Gastroesophageal sphincter (tissue), 4 donors: ENCODE results near the gene SMAD4. TPM values are rescaled to one million over a fixed set of nuclear protein-coding genes. Genes with fewer than 3 reads are reported as not detected.

Experiments
- ATAC-seq: fragments of 150-250 bp; one replicate; pipeline ENCODE4 v1.9.1; 2016; ENCODE audit warnings: mild to moderate bottlenecking, moderate library complexity
- H3K27ac ChIP-seq, 4 donors: fragments of 200-600 bp; sonication (generic) in 3 of 4; 1 replicate in 3 of 4; 2 replicates in 1 of 4; pipeline ENCODE4 v1.5.1; 2016 to 2019
- H3K27me3 ChIP-seq: fragments of 200-600 bp; sonication (generic); one replicate; pipeline ENCODE4 v1.5.1; 2019
- H3K36me3 ChIP-seq, 2 donors: fragments of 200-600 bp; sonication (generic); one replicate each; pipeline ENCODE4 v1.5.1; 2019; ENCODE audit warnings: control low read depth in 1 of 2
- H3K4me1 ChIP-seq, 3 donors: fragments of 200-600 bp; sonication (generic); 1 replicate in 2 of 3; 2 replicates in 1 of 3; pipeline ENCODE4 v1.5.1; 2016 to 2019; ENCODE audit warnings: control low read depth in 2 of 3
- H3K4me3 ChIP-seq, 2 donors: fragments of 200-600 bp; sonication (generic); one replicate each; pipeline ENCODE4 v1.5.1; 2019; ENCODE audit warnings: mild to moderate bottlenecking in 1 of 2, moderate library complexity in 1 of 2
- H3K9me3 ChIP-seq, 3 donors: fragments of 200-600 bp; sonication (generic); one replicate each; pipeline ENCODE4 v1.5.1; 2017 to 2019; ENCODE audit warnings: control low read depth in 2 of 3
- CTCF ChIP-seq, 4 experiments: fragments of 200-600 bp in 2 of 4; fragments of 450-650 bp in 2 of 4; sonication (generic) in 1 of 4; IDR thresholded peaks; one replicate each; pipeline ENCODE4 v1.5.1; 2017 to 2019; ENCODE audit warnings: antibody characterized with exemption in 4 of 4, mild to moderate bottlenecking in 2 of 4, moderate library complexity in 2 of 4
- EP300 ChIP-seq: sonication (generic); formaldehyde crosslinking; IDR thresholded peaks from one replicate; pipeline ENCODE4 v1.6.1; 2017; ENCODE audit warnings: antibody characterized with exemption, mild to moderate bottlenecking
- POLR2A ChIP-seq, 2 donors: fragments of 450-650 bp; IDR thresholded peaks; one replicate each; pipeline ENCODE4 v1.6.1; 2017; ENCODE audit warnings: antibody characterized with exemption in 2 of 2, mild to moderate bottlenecking in 2 of 2, moderate library complexity in 1 of 2
- POLR2AphosphoS5 ChIP-seq: sonication (generic); formaldehyde crosslinking; IDR thresholded peaks from one replicate; pipeline ENCODE4 v1.6.1; 2017; ENCODE audit warnings: antibody characterized with exemption
- WGBS, 2 donors: methylation state at CpG; one replicate each; pipeline ENCODE4 v1.1.5; 2018; ENCODE audit warnings: low coverage in 1 of 2; 5-methylcytosine and 5-hydroxymethylcytosine counted together
- total RNA-seq, 4 donors: library from RNA; depleted of rRNA; stranded (reverse); fragments of >200 nt; gene quantifications; one replicate each; pipeline ENCODE4 v1.1.0, GENCODE V29; 2016

SMAD4 gene
- total RNA-seq, 4 donors from 2014 or later: 132 to 170 (median 137) TPM

GRCh38 chr18:51006061-51006818, 23.8 kb upstream of the SMAD4 start:
- whole genome bisulfite sequencing, 2 donors: 71 to 82% methylated on average over 4 of the region's 5 CpGs
- H3K27ac ChIP-seq: no peak overlapping the region
- no peak overlapping the region for H3K4me3 ChIP-seq
- H3K36me3 ChIP-seq: no peaks in the 10 kb centered on the region
- no peaks in the 10 kb centered on the region for H3K27me3 ChIP-seq
- TF ChIP-seq CTCF (IDR thresholded peaks at IDR 0.05): no peak
- ATAC-seq: no peak
- H3K9me3 ChIP-seq: no peaks in the 10 kb centered on the region
- H3K4me1 ChIP-seq: no peaks in the 10 kb centered on the region

GRCh38 chr18:51006948-51007789, 22.8 kb upstream of the SMAD4 start:
- WGBS, 2 donors: 62 to 68% methylated on average over 6 to 9 of the region's 13 CpGs

GRCh38 chr18:51007790-51008139, 22.2 kb upstream of the SMAD4 start:
- 29 to 33% methylated on average over 1 of the region's 1 CpG for WGBS, 2 donors
- ATAC-seq: no peak
- Histone ChIP-seq H3K27me3 (no peaks in the 10 kb centered on the region), H3K4me1 (no peaks in the 10 kb centered on the region), H3K9me3 (no peaks in the 10 kb centered on the region), H3K27ac (no peak overlapping the region), H3K4me3 (no peak overlapping the region), H3K36me3 (no peaks in the 10 kb centered on the region)
- TF ChIP-seq EP300: no peak
- TF ChIP-seq POLR2AphosphoS5: no peak
- TF ChIP-seq POLR2A (IDR thresholded peaks at IDR 0.05): no peak
- no peak for TF ChIP-seq CTCF (IDR thresholded peaks at IDR 0.05)

More at GRCh38 chr18:51006948-51007789, 22.8 kb upstream of the SMAD4 start:
- no peaks in the 10 kb centered on the region for H3K4me1 ChIP-seq
- H3K27me3 ChIP-seq: no peaks in the 10 kb centered on the region
- no peaks in the 10 kb centered on the region for H3K36me3 ChIP-seq
- H3K9me3 ChIP-seq: no peaks in the 10 kb centered on the region
- no peak overlapping the region for H3K4me3 ChIP-seq
- ATAC-seq: no peak
- TF ChIP-seq CTCF (IDR thresholded peaks at IDR 0.05) (no peak), EP300 (no peak), POLR2A (IDR thresholded peaks at IDR 0.05) (no peak), POLR2AphosphoS5 (no peak)
- no peak overlapping the region for H3K27ac ChIP-seq

GRCh38 chr18:51009072-51009471, 20.9 kb upstream of the SMAD4 start:
- Histone ChIP-seq H3K27me3 (no peaks in the 10 kb centered on the region), H3K4me3 (no peak overlapping the region), H3K4me1 (no peaks in the 10 kb centered on the region), H3K9me3 (no peaks in the 10 kb centered on the region), H3K36me3 (no peaks in the 10 kb centered on the region), H3K27ac (no peak overlapping the region)
- ATAC-seq: no peak
- TF ChIP-seq POLR2AphosphoS5 (no peak), POLR2A (IDR thresholded peaks at IDR 0.05) (no peak), CTCF (IDR thresholded peaks at IDR 0.05) (no peak), EP300 (no peak)

- TF ChIP-seq EP300 (no peak), CTCF (IDR thresholded peaks at IDR 0.05) (no peak), POLR2A (IDR thresholded peaks at IDR 0.05) (no peak), POLR2AphosphoS5 (no peak)
- no peak overlapping the region for H3K4me3 ChIP-seq
- no peaks in the 10 kb centered on the region for H3K9me3 ChIP-seq
- H3K27me3 ChIP-seq: no peaks in the 10 kb centered on the region
- no peaks in the 10 kb centered on the region for H3K4me1 ChIP-seq
- no peak overlapping the region for H3K27ac ChIP-seq
- H3K36me3 ChIP-seq: no peaks in the 10 kb centered on the region
- no peak for ATAC-seq
Observed at GRCh38 chr18:51010218-51010617, 19.8 kb upstream of the SMAD4 start.
